HK-2 (cell line): ENCODE data around the gene ZNF219.

Experiments used
- DNase-seq: peaks from one replicate; pipeline ENCODE4 v3.0.0-alpha.2; 2018; ENCODE audit not compliant: unreplicated experiment

The ZNF219 gene

DNA sequence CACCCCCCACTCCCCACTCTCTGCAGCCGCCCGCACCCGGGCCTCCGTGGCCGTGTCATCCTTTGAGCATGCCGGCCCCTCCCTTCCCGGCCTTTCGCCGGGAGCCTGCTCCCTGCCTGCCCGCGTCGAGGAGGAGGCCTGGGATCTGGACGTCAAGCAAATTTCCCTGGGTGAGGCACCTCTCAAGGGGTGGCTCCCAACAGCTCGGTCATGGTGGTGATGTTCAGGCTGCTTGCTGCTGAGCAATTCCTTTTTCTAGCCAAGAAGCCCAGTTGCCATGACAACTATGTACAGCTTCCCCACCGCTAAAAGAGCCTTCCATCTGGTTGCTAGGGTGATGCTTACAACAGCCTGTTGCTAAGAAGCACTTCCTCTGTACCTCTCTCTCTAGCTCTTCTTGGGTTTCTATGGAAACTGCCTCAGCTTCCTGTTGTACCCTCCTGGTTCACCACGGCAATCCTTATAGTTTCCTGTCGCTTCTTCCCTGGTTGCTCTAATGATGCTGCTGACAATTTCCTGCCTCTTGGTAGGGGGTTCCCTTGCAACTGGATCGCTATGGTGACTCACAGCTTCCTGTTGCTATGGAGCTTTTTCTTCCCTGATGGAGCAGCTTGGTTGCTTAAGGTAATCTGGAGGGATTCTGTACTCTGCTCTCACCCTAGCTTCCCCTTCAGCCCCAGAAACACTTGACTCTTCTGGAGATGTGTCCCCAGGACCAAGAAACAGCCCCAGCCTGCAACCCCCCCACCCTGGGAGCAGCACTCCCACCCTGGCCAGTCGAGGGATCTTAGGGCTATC, 11.0 kb downstream of the ZNF219 start:
- peak; percentile 61 for DNase-seq

DNA sequence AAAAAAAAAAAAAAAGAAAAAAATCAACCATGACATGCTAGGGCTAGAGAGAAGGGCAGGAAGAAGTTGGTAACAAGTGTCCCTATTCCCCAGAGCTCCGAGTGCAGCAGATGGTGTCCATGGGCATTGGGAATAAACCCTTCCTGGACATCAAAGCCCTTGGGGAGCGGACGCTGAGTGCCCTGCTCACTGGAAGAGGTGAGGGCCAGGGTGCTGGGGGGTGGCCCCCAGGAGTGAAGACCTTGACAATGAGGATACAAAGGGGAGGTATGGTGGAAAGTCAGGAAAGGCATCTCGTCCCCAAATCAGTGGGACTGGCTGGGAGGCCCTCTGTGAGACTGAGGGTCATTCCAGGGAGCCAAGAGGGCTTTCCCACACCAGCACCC, 11.6 kb downstream of the ZNF219 start:
- DNase-seq = no peak

DNA sequence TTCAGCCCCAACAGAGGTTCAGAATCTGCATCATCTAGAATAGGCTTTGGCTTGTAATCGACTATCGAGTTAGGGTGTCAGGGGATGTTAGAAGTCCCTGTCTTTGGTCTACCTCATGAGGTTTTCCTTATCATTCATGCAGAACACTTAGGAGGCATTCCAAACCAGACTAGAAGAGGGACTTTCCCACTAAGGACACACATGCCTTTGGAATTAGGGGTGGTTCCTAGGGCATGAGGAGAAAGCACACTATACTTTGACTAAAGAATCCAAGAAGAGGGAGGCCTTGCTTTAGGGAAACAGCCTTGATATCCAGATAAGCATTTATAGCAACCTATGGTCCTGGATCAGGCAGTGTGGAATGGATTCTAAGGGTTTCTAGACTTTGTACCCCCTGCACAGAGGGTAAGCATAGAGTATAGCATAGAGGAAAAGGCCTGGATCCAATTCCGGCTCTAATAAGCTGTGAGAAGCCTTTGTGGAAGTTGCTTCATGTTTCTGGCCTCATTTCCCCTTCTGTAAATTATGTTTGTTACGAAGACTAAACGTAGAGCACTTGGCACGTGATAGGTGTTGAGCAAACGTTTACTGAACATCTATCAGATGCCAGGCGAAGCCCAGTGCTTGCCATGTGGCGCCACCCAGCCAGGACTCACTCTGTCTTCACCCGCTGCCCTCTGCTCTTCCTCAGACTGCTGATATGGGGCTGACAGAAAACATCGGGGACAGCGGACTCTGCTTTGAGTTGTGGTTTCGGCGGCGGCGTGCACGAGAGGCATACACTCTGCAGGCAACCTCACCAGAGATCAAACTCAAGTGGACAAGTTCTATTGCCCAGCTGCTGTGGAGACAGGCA, 13.2 kb downstream of the ZNF219 start:
- no peak for DNase-seq

DNA sequence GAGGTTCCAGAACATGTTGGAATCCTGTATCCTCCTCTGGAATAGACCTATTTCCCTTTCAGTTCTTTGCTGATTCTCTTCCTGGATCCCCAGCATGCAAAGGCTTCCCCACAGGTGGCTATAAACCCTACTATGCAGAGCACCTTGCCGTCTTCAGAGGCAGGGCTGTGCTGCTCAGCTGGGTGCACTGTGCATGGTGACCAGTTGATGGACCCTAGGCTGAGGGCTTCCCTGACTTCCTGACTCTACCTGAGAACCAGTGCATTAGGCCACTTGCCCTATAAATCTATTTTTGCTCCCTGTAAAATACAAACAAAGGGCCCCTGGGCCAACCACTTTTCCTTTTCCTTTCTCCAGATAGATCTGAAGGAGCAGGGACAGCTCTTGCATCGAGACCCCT, 14.1 kb downstream of the ZNF219 start:
- DNase-seq = no peak

DNA sequence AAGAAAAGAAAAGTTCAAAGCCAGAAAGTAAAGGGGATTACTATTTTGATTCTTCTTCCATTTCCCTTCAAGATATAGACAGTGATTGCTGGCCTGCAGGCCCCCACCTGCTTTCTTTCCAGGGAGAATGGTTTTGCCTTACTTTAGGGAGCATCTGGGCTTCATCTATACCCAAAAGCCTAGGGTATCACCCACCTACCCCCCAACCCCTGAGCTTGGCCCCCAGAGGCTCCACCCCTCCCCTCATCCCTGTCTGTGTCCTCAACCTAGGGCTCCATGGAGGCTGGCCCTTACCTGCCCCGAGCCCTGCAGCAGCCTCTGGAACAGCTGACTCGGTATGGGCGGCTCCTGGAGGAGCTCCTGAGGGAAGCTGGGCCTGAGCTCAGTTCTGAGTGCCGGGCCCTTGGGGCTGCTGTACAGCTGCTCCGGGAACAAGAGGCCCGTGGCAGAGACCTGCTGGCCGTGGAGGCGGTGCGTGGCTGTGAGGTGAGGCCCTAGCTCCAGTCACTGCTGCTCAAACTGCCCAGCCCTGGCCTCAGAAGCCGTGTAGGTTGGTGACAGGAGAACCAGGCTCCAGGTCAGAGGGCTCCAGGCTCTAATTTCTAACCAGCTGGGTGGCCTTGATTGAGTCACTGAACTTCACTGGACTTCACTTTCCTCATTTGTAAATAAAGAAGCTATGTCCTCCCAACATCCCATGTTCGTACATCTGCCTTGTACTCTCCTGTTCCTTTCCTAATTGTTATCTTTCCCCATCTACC, 14.7 kb downstream of the ZNF219 start:
- DNase-seq = no peak

DNA sequence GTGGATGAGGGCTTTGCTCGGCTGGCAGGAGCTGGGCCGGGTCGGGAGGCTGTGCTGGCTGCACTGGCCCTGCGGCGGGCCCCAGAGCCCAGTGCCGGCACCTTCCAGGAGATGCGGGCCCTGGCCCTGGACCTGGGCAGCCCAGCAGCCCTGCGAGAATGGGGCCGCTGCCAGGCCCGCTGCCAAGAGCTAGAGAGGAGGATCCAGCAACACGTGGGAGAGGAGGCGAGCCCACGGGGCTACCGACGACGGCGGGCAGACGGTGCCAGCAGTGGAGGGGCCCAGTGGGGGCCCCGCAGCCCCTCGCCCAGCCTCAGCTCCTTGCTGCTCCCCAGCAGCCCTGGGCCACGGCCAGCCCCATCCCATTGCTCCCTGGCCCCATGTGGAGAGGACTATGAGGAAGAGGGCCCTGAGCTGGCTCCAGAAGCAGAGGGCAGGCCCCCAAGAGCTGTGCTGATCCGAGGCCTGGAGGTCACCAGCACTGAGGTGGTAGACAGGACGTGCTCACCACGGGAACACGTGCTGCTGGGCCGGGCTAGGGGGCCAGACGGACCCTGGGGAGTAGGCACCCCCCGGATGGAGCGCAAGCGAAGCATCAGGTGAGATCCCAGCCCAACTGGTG, 16.8 kb downstream of the ZNF219 start:
- no peak for DNase-seq

DNA sequence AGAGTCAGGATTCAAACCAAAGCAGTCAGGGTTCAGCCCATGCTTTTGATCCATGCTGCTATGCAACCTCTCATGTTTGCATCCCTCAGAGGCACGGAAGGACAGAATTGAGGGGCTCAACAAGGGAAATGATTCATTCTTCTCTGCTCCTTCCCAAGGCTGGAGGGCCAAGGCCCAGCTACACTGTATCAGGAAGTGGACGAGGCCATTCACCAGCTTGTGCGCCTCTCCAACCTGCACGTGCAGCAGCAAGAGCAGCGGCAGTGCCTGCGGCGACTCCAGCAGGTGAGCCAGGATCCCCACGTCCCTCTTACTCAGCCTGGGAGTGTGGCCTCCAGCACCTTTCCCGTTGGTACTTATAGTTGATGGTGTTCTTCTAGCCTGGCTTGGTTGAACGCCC, 19.7 kb downstream of the ZNF219 start:
- DNase-seq = no peak

DNA sequence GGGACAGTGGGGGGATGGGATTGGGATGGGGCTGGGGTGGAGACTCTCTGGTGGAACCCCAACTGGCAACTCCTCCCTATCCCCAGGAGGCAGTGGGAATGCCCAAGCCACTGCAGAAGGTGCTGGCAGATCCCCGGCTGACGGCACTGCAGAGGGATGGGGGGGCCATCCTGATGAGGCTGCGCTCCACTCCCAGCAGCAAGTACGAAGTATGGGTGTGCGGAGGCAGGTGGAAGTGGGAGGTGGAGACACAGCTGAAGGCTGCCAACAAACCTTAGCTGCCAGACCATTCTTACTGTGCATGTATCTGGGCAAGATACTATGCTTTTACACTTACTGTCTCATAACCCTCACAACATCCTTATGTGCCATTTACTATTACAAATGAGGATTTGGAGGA, 20.2 kb downstream of the ZNF219 start:
- no peak for DNase-seq

DNA sequence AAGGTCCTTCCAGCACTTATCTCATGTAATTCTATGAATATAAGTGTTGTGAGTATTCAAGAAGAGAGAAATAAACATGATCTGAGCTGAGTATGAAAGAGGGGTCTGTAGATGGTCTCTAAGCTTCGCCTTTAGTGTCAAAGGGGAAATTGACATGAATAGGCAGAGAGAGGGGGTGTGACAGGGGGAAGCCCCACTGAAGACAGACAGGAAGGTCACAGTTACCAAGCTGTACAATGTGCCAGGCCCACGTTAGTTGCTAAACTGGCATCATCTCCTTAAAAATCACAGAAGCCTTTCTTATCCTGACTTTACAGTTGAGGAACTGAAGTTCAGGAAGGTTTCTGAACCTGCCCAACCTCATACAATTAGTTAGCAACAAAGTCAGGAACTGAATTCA, 20.8 kb downstream of the ZNF219 start:
- no peak for DNase-seq

DNA sequence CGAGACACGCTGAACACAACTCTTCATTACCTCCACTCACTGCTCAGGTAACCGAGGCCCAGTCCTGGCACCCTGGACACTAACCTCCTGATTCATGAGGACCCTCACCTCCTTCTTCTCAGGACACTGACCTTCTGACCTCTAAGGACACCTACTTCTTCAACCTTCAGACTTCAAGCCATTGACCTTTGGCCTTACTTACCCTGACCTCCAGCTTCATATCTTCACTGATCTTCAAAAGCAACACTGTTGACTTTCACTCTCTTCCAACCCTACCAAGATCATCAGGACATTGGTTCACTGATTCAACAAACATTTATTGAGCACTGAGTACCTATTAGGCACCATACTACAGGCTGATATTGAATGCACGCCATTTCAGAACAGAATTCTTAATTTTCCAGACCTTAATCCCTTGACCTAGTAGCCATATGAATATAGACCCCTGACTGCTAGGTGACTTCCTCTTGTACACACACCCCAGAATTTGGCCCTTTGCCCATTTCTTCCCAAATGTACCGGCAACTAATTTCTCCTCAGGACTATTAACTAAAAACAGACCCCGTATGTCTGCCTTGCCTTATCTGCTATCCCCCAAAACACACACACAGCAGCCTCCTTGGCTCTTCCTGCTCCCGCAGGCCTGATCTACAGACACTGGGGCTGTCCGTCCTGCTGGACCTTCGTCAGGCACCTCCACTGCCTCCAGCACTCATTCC, 22.6 kb downstream of the ZNF219 start:
- DNase-seq = no peak

DNA sequence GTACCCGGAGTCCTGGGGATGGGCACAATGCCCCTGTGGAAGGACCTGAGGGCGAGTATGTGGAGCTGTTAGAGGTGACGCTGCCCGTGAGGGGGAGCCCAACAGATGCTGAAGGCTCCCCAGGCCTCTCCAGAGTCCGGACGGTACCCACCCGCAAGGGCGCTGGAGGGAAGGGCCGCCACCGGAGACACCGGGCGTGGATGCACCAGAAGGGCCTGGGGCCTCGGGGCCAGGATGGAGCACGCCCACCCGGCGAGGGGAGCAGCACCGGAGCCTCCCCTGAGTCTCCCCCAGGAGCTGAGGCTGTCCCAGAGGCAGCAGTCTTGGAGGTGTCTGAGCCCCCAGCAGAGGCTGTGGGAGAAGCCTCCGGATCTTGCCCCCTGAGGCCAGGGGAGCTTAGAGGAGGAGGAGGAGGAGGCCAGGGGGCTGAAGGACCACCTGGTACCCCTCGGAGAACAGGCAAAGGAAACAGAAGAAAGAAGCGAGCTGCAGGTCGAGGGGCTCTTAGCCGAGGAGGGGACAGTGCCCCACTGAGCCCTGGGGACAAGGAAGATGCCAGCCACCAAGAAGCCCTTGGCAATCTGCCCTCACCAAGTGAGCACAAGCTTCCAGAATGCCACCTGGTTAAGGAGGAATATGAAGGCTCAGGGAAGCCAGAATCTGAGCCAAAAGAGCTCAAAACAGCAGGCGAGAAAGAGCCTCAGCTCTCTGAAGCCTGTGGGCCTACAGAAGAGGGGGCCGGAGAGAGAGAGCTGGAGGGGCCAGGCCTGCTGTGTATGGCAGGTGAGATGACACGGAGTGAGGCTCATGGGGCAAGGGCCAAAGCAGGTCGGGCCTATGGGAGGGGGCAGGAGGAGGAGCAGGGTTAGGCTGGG, 23.8 kb downstream of the ZNF219 start:
- DNase-seq = no peak

DNA sequence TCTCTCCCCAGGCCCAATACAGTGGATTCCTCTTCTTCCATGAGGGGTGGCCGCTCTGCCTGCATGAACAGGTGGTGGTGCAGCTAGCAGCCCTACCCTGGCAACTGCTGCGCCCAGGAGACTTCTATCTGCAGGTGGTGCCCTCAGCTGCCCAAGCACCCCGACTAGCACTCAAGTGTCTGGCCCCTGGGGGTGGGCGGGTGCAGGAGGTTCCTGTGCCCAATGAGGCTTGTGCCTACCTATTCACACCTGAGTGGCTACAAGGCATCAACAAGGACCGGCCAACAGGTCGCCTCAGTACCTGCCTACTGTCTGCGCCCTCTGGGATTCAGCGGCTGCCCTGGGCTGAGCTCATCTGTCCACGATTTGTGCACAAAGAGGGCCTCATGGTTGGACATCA, 24.5 kb downstream of the ZNF219 start:
- no peak for DNase-seq

DNA sequence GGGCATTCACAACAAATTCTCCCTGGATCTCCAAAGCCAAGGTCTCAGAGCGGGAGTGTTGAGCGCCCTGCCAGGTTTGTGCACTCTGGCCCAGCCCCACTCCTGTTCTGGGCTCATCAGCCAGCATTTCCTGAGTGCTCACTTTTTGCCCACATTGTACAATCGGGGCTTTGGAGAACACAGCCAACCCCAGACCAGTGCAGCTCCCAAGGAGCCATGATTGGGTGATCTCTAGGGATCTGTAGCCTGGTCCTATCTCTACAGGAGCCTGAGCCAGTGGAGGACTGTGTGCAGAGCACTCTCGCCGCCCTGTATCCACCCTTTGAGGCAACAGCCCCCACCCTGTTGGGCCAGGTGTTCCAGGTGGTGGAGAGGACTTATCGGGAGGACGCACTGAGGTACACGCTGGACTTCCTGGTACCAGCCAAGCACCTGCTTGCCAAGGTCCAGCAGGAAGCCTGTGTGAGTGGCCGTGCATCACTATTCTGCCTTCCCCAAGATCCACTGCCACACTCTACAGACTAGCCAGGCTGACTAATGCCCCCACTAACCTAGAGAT, 25.6 kb downstream of the ZNF219 start:
- no peak for DNase-seq

DNA sequence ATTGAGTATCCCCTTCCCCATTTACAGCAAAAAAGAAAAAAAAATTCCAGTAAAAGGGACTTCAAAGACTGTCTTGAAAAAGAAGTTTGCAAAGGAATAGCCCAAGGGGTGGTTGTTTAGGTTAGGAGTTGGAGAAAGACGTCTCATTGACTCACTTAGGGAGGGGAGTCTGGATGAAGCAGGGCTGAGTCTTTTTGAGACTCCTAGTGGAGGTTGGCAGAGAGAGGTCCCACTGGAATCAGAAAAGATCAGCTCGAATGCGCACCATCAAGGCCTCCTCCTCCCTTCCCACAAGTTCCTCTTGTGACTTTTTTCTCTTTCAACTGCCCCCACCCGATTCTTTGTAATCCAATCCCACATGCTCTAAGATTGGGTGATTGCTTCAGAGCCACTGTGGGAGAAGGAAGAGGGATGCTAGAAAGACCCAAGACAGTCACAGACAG, 26.4 kb downstream of the ZNF219 start:
- no peak for DNase-seq

DNA sequence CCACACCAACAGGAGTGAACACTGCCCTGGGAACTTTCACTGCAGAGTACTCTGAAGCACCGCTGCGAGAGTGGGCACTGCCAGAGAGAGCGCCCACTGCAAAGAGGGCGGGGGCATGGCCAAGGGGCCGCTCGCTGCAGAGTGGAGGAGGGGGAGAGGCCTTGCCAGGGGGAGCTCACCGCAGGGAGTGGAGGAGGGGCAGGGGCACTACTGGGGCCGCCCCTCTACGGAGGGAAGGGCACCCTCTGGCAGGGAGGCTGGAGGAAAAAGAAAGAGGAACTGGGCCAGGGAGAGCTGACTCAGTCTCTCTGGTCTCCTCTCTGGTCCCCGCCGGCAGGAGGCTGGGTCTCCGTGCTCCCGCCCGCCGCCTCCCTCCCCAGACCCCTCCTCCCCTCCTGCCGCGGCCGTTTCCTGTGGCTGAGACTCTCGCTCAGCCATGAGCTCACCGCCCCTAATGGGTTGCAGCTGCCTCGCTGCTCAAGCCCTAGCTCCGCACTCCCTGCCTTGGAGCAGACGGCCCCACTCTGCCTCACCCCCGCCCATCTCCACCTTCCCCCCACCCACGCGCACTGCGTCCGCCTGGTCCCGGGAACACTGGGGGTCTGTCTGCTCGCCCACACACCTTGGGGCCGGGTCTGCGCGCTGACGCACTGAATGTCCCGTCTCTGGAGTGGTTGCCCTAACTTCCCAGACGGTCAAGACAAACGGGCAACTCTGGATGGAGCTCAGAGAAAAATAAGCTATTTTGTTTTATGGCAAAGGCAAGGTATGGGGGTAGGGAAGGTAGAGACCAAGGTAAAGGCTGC, 27.0 kb downstream of the ZNF219 start:
- DNase-seq = peak; percentile 84

DNA sequence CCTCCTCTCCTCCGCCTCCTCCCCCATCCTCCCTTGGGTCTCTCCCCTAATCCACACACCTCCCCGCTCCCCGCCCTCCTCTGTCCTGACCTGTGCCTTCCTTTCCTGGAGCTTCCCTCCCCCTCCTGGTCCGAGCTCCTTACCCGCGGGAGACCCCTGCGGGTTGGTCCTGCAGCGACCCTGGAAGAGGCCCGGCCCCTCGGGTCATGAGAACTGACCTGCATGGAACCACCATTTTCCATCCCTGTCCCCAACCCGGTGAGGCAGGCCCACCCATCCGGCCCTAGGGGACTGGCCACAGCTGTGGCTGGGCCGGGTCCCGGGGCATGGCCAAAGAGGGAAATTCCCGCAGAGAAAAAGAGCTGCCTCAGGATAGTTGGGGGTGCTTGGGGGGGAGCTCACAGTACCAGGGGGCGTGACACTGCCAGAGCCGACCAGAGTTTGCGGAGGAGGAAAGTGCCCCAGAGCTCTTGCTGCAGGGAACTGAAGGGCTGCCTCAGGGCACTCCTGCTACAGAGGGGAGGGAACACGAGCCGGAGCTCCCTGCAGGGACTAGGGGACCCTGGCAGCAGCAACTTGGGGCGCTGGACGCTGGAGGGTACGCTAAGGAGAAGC, 27.7 kb downstream of the ZNF219 start:
- peak; percentile 65 for DNase-seq

DNA sequence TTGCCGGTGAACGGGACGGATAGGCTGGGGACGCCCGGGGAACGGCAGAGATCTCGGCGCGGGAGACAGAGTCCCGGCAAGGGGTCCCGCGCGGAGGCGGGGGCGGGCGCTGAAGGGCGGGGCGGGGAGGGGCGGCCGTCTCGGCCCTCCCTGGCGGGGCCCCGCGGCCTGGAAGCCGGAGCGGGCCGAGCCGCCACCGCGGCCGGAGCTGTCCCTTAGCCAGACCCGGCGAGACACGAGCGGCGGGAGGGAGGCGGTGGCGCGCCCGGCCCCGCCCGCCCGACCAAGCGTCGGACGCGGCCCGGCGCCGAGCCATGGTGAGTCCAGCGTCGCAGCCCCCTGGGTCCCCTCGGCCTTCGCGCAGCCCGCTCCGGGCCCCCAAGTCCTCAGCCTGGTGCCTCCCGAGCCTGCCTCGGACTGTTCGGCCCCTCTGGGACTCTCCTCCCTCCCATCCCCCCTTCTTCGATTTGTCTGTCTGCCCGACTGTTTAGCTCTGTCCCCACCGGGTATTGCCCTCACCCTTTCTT, 28.3 kb downstream of the ZNF219 start, which contains the start of gene ARHGEF40:
Gene ARHGEF40 (plus strand): TSS at position 222 of the 527 bp plus-strand sequence. CDS start 93 bp downstream, at position 315.
- peak; percentile 47 for DNase-seq

DNA sequence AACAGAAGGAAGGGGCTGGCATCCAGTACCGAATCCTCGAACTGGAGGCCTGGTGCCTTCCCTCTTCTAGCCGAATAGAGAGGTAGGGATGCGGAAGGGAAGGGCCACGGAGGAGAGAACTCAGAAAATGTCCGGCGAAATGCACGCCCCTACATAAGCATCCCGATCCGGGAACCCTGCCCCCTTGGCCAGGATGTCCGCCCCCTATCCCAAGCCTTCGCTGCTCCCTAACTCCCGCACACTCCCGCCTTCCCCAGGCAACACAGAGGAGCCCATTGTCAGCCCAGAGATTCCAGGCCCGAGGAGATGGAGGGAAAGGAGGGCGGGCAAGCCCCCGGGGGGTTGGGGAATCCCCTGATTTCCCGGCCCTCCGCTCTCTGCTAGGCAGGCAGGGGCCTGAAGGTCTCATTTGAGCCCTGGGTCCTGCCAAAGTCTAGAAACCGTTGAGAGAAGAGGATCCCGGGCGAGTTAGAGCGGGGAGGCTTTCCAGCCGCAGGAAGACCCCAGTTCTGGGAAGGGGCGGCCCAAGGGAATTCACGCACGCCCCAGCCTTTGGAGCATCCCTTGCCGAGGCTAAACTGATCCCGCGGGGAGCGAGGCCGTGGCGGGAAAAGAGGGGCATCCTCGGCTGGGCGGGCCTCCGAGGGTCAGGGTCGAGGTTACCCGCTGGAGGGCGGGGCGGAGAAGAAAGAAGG, 28.9 kb downstream of the ZNF219 start:
- DNase-seq = no peak
